A673 (cell line): ENCODE data around the gene MCM7.

ENCODE experiments used
- EZH2 ChIP-seq: fragments of 200-600 bp; sonication (generic); IDR thresholded peaks from 2 replicates; pipeline ENCODE4 v1.6.1; 2017; ENCODE audit warnings: borderline replicate concordance, low read depth, mild to moderate bottlenecking, mixed read lengths, antibody characterized with exemption, low read length; ENCODE audit not compliant: poor library complexity, severe bottlenecking
- TF ChIP-seq, protein P1 (sequence below): fragments of 300-800, 200-600 bp; sonication (generic); conservative IDR thresholded peaks from 2 replicates; pipeline ENCODE4 v1.5.1; 2017; ENCODE audit warnings: low read depth, mild to moderate bottlenecking, antibody characterized with exemption, low read length, moderate library complexity, mixed read lengths

DNA sequence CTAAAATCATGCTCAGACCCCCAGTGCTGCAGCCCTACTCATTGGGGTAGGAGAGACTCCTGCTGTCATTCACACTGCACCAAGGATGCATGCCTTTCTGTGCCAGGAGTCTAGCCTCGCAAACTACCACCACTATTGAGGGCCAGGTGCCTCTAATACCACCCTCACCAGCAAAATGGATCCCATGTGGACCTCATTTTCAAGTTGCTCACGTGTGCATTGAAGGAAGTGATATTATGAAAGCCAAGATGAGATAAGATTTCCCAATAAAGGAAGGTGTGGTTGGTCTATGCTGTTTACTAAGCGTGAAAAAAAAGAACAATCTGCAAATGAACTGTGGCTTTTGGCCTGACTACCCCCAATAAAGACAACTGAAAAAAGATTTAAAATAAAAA lies 40.4 kb upstream of the MCM7 start:
- TF ChIP-seq, protein P1, sequence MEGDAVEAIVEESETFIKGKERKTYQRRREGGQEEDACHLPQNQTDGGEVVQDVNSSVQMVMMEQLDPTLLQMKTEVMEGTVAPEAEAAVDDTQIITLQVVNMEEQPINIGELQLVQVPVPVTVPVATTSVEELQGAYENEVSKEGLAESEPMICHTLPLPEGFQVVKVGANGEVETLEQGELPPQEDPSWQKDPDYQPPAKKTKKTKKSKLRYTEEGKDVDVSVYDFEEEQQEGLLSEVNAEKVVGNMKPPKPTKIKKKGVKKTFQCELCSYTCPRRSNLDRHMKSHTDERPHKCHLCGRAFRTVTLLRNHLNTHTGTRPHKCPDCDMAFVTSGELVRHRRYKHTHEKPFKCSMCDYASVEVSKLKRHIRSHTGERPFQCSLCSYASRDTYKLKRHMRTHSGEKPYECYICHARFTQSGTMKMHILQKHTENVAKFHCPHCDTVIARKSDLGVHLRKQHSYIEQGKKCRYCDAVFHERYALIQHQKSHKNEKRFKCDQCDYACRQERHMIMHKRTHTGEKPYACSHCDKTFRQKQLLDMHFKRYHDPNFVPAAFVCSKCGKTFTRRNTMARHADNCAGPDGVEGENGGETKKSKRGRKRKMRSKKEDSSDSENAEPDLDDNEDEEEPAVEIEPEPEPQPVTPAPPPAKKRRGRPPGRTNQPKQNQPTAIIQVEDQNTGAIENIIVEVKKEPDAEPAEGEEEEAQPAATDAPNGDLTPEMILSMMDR: no peak
- TF ChIP-seq EZH2: no peak
